ENCODE data around the gene ARMS2. TPM values are rescaled to one million over a fixed set of nuclear protein-coding genes. Genes with fewer than 3 reads are reported as not detected.

The ARMS2 gene
- total RNA-seq, 1 experiment from 2014 or later = not detected

DNA sequence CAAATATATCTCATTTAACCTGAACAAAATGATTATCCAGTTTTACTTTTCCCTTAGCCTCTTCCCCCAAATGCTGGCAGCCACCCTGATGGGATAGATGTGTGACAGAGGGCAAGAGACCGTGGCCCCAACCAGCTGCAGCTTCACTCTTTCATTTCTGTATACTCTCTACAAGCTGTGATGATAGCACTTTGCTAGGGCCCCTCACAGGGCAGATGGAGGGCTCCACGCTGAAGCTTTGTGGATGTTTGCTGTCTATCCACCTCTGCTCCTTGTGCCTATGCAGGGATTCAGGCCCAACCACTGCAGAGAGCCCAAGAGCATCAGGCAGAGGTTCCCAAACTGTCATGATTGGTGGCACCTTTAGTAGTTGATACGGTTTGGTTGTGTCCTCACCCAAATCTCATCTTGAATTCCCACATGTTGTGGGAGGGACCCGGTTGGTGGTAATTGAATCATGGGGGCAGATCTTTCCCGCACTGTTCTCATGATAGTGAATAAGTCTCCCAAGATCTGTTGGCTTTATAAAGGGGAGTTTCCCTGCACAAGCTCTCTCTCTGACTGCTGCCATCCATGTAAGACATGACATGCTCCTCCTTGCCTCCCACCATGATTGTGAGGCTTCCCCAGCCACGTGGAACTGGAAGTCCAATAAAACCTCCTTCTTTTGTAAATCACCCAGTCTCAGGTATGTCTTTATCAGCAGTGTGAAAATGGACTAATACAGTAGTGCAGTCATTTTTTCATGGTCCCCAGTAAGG, 27.0 kb downstream of the ARMS2 start:
- no peak overlapping the region for H2AFZ ChIP-seq
- H3K27me3 ChIP-seq (ENCODE audit: insufficient read depth, low read depth) = no peaks in the 10 kb centered on the region
- intact Hi-C loops (cut with micrococcal nuclease; ENCODE audit: unreplicated experiment) = no loop called here
- ChIA-PET POLR2A (ENCODE audit: unreplicated experiment) (no interaction called here), CTCF (no interaction called here)
- H3K4me3 ChIP-seq = no peak overlapping the region
- no peaks in the 10 kb centered on the region for H3K4me1 ChIP-seq (replicated peaks; ENCODE audit: insufficient read depth)
- DNase-seq = no peak
- H3K36me3 ChIP-seq (ENCODE audit: low read depth) = no peaks in the 10 kb centered on the region
- no peaks in the 10 kb centered on the region for H3K79me2 ChIP-seq (ENCODE audit: low read depth)
- no peak overlapping the region for H3K27ac ChIP-seq
- no peaks in the 10 kb centered on the region for H4K20me1 ChIP-seq (ENCODE audit: insufficient read depth)
- no peaks in the 10 kb centered on the region for H3K9me2 ChIP-seq (ENCODE audit: insufficient read depth)
- H3K4me2 ChIP-seq = no peak overlapping the region
- H3K9me3 ChIP-seq (ENCODE audit: insufficient read depth, low read depth) = no peaks in the 10 kb centered on the region
- TF ChIP-seq, protein P1, sequence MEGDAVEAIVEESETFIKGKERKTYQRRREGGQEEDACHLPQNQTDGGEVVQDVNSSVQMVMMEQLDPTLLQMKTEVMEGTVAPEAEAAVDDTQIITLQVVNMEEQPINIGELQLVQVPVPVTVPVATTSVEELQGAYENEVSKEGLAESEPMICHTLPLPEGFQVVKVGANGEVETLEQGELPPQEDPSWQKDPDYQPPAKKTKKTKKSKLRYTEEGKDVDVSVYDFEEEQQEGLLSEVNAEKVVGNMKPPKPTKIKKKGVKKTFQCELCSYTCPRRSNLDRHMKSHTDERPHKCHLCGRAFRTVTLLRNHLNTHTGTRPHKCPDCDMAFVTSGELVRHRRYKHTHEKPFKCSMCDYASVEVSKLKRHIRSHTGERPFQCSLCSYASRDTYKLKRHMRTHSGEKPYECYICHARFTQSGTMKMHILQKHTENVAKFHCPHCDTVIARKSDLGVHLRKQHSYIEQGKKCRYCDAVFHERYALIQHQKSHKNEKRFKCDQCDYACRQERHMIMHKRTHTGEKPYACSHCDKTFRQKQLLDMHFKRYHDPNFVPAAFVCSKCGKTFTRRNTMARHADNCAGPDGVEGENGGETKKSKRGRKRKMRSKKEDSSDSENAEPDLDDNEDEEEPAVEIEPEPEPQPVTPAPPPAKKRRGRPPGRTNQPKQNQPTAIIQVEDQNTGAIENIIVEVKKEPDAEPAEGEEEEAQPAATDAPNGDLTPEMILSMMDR (conservative IDR thresholded peaks at IDR 0.05) = no peak
- TF ChIP-seq EZH2 (IDR thresholded peaks at IDR 0.05; ENCODE audit: low read depth) = no peak
- no TSS peak for BruUV-seq (replicated peaks)
- no peaks in the 10 kb centered on the region for H3F3A ChIP-seq (ENCODE audit: insufficient read depth, low read depth)

GRCh38 chr10:122484276-122485060, 30.0 kb downstream of the ARMS2 start:
- no peaks in the 10 kb centered on the region for H3K36me3 ChIP-seq (ENCODE audit: low read depth)

DNA sequence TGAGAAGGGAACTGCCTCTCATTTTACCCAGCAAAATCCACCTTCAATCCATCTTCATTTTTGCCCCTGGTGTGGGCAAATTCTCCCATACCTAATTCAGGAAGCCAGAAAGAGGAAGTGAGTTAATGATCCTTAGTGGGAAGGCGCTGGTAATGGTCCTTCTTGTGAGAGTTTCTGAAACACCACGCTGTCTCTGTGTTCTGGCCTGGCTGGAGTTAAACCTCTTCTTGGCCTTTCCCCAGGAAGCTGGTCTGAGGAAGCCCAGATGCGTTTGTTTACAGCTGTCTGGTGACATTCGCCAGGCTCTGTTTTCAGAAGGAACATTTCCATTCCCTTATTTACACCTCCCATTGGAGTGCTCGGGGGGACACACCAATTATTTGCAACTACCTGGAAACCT, 31.2 kb downstream of the ARMS2 start:
- Histone ChIP-seq H3K9me2 (ENCODE audit: insufficient read depth) (no peaks in the 10 kb centered on the region), H3K9me3 (ENCODE audit: insufficient read depth, low read depth) (no peaks in the 10 kb centered on the region), H2AFZ (no peak overlapping the region), H3K36me3 (ENCODE audit: low read depth) (no peaks in the 10 kb centered on the region), H3K4me3 (no peak overlapping the region), H3K79me2 (ENCODE audit: low read depth) (no peaks in the 10 kb centered on the region), H3K4me2 (no peak overlapping the region), H3K4me1 (replicated peaks; ENCODE audit: insufficient read depth) (no peaks in the 10 kb centered on the region), H4K20me1 (ENCODE audit: insufficient read depth) (no peaks in the 10 kb centered on the region), H3K27ac (no peak overlapping the region), H3K27me3 (ENCODE audit: insufficient read depth, low read depth) (no peaks in the 10 kb centered on the region), H3F3A (ENCODE audit: insufficient read depth, low read depth) (no peaks in the 10 kb centered on the region)
- no peak for TF ChIP-seq EZH2 (IDR thresholded peaks at IDR 0.05; ENCODE audit: low read depth)
- TF ChIP-seq, protein P1 (conservative IDR thresholded peaks at IDR 0.05) = no peak
- ChIA-PET CTCF (no interaction called here), POLR2A (ENCODE audit: unreplicated experiment) (no interaction called here)
- intact Hi-C loops (cut with micrococcal nuclease; ENCODE audit: unreplicated experiment) = no loop called here
- DNase-seq = no peak
- BruUV-seq (replicated peaks) = no TSS peak

More at GRCh38 chr10:122484276-122485060, 30.0 kb downstream of the ARMS2 start:
- TF ChIP-seq, protein P1 (conservative IDR thresholded peaks at IDR 0.05) = no peak
- TF ChIP-seq EZH2 (IDR thresholded peaks at IDR 0.05; ENCODE audit: low read depth) = no peak
- BruUV-seq (replicated peaks) = no TSS peak
- DNase-seq = no peak
- no peak overlapping the region for H3K27ac ChIP-seq
- no peak overlapping the region for H2AFZ ChIP-seq
- no peaks in the 10 kb centered on the region for H4K20me1 ChIP-seq (ENCODE audit: insufficient read depth)
- CTCF ChIA-PET = no interaction called here
- POLR2A ChIA-PET (ENCODE audit: unreplicated experiment) = no interaction called here
- H3K4me1 ChIP-seq (replicated peaks; ENCODE audit: insufficient read depth) = no peaks in the 10 kb centered on the region
- H3K9me2 ChIP-seq (ENCODE audit: insufficient read depth) = no peaks in the 10 kb centered on the region
- no peaks in the 10 kb centered on the region for H3K9me3 ChIP-seq (ENCODE audit: insufficient read depth, low read depth)
- H3K4me3 ChIP-seq = no peak overlapping the region
- H3F3A ChIP-seq (ENCODE audit: insufficient read depth, low read depth) = no peaks in the 10 kb centered on the region
- H3K27me3 ChIP-seq (ENCODE audit: insufficient read depth, low read depth) = no peaks in the 10 kb centered on the region
- no peak overlapping the region for H3K4me2 ChIP-seq
- intact Hi-C loops (cut with micrococcal nuclease; ENCODE audit: unreplicated experiment) = no loop called here
- H3K79me2 ChIP-seq (ENCODE audit: low read depth) = no peaks in the 10 kb centered on the region
